SK-N-SH treated with all-trans-retinoic acid at 6 μM for 48 hours (cell line): ENCODE data around the gene SULT1A1.
"Not testable (repeated sequence)": the region's sequence is repeated elsewhere in the genome, so short reads cannot be mapped to it uniquely, and the experiment has no call there.

Experiments used
- ATAC-seq: fragments of 200-7000 bp; cut with Tn5 transposase; 3 replicates; pipeline ENCODE4 v1.9.1; 2020; ENCODE audit warnings: mild to moderate bottlenecking, moderate library complexity
- ARNTL ChIP-seq: fragments of 450-650 bp; formaldehyde crosslinking; IDR thresholded peaks from 2 replicates; pipeline ENCODE4 v1.5.0; 2020; ENCODE audit warnings: low read depth, mild to moderate bottlenecking, moderate library complexity, borderline replicate concordance
- BACH2 ChIP-seq: fragments of 250-450 bp; sonication (Bioruptor Pico); IDR thresholded peaks from 2 replicates; pipeline ENCODE4 v1.9.0; 2021; ENCODE audit warnings: mild to moderate bottlenecking, borderline replicate concordance
- POU6F1 ChIP-seq: fragments of 250-450 bp; sonication (Bioruptor Pico); IDR thresholded peaks from 2 replicates; pipeline ENCODE4 v1.8.0; 2021; ENCODE audit warnings: low read depth, mild to moderate bottlenecking, moderate library complexity, borderline replicate concordance
- PPARA ChIP-seq: fragments of 250-450 bp; sonication (Bioruptor Pico); IDR thresholded peaks from 2 replicates; pipeline ENCODE4 v1.5.0; 2020; ENCODE audit warnings: mild to moderate bottlenecking, borderline replicate concordance
- RARB ChIP-seq: fragments of 250-450 bp; sonication (Bioruptor Pico); IDR thresholded peaks from 2 replicates; pipeline ENCODE4 v1.8.0; 2021; ENCODE audit warnings: mild to moderate bottlenecking, moderate library complexity
- TOX ChIP-seq: fragments of 250-450 bp; sonication (Bioruptor Pico); IDR thresholded peaks from 2 replicates; pipeline ENCODE4 v1.8.0; 2021; ENCODE audit warnings: mild to moderate bottlenecking, moderate library complexity, borderline replicate concordance
- ZFP3 ChIP-seq: fragments of 250-450 bp; sonication (Bioruptor Pico); IDR thresholded peaks from 2 replicates; pipeline ENCODE4 v1.5.0; 2020; ENCODE audit warnings: mild to moderate bottlenecking, moderate library complexity
- ZFP30 ChIP-seq: fragments of 450-650 bp; formaldehyde crosslinking; IDR thresholded peaks from 2 replicates; pipeline ENCODE4 v1.5.0; 2022; ENCODE audit warnings: mild to moderate bottlenecking, moderate library complexity
- ZNF70 ChIP-seq: fragments of 450-650 bp; formaldehyde crosslinking; IDR thresholded peaks from 2 replicates; pipeline ENCODE4 v1.5.0; 2020; ENCODE audit warnings: mild to moderate bottlenecking, moderate library complexity
- ZNF8 ChIP-seq: fragments of 450-650 bp; formaldehyde crosslinking; IDR thresholded peaks from 2 replicates; pipeline ENCODE4 v1.5.0; 2020; ENCODE audit warnings: mild to moderate bottlenecking, moderate library complexity
- TF ChIP-seq, protein P1 (sequence below): fragments of 250-450 bp; sonication (Bioruptor Pico); IDR thresholded peaks from 2 replicates; pipeline ENCODE4 v1.5.0; 2020; ENCODE audit warnings: mild to moderate bottlenecking, moderate library complexity
- TF ChIP-seq, protein P2 (sequence below): fragments of 250-450 bp; sonication (Bioruptor Pico); IDR thresholded peaks from 2 replicates; pipeline ENCODE4 v1.8.0; 2020; ENCODE audit warnings: mild to moderate bottlenecking, moderate library complexity, borderline replicate concordance
- TF ChIP-seq, protein P3 (sequence below): fragments of 250-450 bp; sonication (Bioruptor Pico); IDR thresholded peaks from 2 replicates; pipeline ENCODE4 v1.5.1; 2021; ENCODE audit warnings: mild to moderate bottlenecking, moderate library complexity

SULT1A1 gene

DNA sequence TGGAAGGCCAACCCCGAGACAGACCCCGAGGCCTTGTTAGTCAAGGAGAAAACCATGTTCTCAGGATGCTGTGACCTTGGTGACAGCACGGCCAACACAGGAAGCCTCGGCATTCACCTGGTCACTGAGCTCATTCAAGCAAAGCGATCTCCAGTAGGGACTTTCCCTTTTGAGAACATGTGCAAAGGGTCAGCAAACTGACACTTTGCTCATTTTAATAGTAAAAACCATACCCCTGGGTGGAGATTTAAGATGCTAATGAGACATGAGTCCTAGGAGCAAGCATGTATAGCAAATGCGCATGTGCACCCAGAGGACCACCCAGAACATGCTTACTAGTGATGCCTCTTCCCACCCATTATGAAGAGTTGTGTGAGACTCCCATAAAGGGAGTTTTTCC lies 7.3 kb downstream of the SULT1A1 start:
- TF ChIP-seq ZNF70 = no peak
- TF ChIP-seq, protein P1, sequence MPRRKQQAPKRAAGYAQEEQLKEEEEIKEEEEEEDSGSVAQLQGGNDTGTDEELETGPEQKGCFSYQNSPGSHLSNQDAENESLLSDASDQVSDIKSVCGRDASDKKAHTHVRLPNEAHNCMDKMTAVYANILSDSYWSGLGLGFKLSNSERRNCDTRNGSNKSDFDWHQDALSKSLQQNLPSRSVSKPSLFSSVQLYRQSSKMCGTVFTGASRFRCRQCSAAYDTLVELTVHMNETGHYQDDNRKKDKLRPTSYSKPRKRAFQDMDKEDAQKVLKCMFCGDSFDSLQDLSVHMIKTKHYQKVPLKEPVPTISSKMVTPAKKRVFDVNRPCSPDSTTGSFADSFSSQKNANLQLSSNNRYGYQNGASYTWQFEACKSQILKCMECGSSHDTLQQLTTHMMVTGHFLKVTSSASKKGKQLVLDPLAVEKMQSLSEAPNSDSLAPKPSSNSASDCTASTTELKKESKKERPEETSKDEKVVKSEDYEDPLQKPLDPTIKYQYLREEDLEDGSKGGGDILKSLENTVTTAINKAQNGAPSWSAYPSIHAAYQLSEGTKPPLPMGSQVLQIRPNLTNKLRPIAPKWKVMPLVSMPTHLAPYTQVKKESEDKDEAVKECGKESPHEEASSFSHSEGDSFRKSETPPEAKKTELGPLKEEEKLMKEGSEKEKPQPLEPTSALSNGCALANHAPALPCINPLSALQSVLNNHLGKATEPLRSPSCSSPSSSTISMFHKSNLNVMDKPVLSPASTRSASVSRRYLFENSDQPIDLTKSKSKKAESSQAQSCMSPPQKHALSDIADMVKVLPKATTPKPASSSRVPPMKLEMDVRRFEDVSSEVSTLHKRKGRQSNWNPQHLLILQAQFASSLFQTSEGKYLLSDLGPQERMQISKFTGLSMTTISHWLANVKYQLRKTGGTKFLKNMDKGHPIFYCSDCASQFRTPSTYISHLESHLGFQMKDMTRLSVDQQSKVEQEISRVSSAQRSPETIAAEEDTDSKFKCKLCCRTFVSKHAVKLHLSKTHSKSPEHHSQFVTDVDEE (CRISPR knock-in tag) = no peak
- no peak for TF ChIP-seq ZFP30
- no peak for TF ChIP-seq ZNF8 (CRISPR knock-in tag)
- no peak for TF ChIP-seq POU6F1 (CRISPR knock-in tag)
- TF ChIP-seq, all 23 proteins: peak for 0
- ATAC-seq = no peak

- ATAC-seq = not testable (repeated sequence)
Observed at GRCh38 chr16:28602062-28602461, 7.8 kb downstream of the SULT1A1 start.

GRCh38 chr16:28601589-28601988 lies 8.3 kb downstream of the SULT1A1 start:
- ATAC-seq = not testable (repeated sequence)

DNA sequence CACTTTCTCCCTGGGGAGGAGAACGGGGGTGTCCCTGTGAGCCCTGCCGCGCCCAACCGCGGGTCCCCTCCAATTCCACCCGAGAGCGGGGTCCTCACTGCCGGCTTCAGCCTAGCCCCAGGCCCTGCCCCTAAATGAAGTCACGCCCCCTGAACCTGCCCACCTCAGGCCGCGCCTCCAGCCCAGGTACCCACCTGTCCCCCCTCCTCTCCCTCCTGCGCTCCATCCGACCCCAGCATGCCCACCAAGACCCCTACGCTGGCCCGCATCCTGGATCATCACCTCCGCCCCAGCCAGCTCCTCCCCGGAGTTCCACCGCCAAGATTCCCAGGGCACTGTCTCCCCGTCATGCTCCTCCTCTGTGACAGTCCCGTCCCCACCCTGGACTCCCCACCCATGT lies 8.9 kb downstream of the SULT1A1 start:
- ATAC-seq = not testable (repeated sequence)

GRCh38 chr16:28599377-28600285 lies 10.2 kb downstream of the SULT1A1 start:
- ATAC-seq = peak; percentile 45

DNA sequence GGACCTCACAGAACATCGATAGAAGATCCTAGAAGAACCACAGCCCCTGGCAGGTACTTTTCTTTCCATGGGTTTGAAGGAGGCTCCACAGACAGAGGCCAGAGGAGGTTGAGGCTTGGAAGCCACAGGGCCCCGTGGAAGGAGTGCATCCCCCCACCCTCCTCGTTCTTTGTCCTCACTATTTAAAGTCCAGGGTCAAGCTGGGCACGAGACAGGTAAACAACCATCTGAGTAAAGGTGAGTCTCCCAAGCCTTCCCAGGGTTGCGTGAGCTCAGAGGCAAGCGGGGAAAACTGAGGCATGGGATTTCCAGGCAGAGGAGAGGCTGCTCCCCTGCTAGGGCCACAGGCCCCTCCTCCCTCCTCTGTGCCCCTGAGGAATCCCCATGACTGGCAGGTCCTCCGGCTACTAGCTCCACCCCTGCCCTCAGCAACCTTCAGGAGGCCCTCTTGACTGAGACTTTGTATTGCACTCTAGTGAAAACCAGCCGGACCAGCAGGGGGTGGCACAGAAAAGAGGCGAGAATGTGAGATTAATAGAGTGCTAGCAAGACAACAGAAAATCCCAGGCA lies 12.1 kb downstream of the SULT1A1 start:
- no peak; the same call in 2 of the 3 replicates for ATAC-seq
- no peak for TF ChIP-seq TOX
- TF ChIP-seq, protein P2, sequence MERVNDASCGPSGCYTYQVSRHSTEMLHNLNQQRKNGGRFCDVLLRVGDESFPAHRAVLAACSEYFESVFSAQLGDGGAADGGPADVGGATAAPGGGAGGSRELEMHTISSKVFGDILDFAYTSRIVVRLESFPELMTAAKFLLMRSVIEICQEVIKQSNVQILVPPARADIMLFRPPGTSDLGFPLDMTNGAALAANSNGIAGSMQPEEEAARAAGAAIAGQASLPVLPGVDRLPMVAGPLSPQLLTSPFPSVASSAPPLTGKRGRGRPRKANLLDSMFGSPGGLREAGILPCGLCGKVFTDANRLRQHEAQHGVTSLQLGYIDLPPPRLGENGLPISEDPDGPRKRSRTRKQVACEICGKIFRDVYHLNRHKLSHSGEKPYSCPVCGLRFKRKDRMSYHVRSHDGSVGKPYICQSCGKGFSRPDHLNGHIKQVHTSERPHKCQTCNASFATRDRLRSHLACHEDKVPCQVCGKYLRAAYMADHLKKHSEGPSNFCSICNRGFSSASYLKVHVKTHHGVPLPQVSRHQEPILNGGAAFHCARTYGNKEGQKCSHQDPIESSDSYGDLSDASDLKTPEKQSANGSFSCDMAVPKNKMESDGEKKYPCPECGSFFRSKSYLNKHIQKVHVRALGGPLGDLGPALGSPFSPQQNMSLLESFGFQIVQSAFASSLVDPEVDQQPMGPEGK (CRISPR knock-in tag) = no peak
- no peak for TF ChIP-seq ZNF70
- TF ChIP-seq, all 23 proteins: peak for 0

GRCh38 chr16:28596840-28597691 lies 12.8 kb downstream of the SULT1A1 start, which contains the start of gene SULT1A2:
SULT1A2 (minus strand) TSS chr16:28597050; CDS start chr16:28595930, 1,120 bp downstream.
- ATAC-seq = no peak
- TF ChIP-seq, protein P1 (CRISPR knock-in tag) = no peak
- no peak for TF ChIP-seq ARNTL
- no peak for TF ChIP-seq ZNF8 (CRISPR knock-in tag)
- no peak for TF ChIP-seq PPARA (CRISPR knock-in tag)
- TF ChIP-seq ZNF70 = no peak
- TF ChIP-seq ZFP3 (CRISPR knock-in tag) = no peak
- TF ChIP-seq BACH2 = no peak
- TF ChIP-seq TOX = no peak
- TF ChIP-seq RARB = no peak
- TF ChIP-seq, protein P3, sequence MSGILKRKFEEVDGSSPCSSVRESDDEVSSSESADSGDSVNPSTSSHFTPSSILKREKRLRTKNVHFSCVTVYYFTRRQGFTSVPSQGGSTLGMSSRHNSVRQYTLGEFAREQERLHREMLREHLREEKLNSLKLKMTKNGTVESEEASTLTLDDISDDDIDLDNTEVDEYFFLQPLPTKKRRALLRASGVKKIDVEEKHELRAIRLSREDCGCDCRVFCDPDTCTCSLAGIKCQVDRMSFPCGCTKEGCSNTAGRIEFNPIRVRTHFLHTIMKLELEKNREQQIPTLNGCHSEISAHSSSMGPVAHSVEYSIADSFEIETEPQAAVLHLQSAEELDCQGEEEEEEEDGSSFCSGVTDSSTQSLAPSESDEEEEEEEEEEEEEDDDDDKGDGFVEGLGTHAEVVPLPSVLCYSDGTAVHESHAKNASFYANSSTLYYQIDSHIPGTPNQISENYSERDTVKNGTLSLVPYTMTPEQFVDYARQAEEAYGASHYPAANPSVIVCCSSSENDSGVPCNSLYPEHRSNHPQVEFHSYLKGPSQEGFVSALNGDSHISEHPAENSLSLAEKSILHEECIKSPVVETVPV (CRISPR knock-in tag) = no peak
